Endothelial cell of umbilical vein (primary cell): ENCODE measurements around the gene RGS2. TPM values are rescaled to one million over a fixed set of nuclear protein-coding genes. Genes with fewer than 3 reads are reported as not detected.

ENCODE experiments used
- BruUV-seq: library from RNA; stranded (reverse); fragments of 400-500 nt; replicated peaks from 2 replicates; lab custom pipeline; 2021; lab: Mats Ljungman, UMichigan
- CTCF ChIA-PET: fragments of 300-600, 350-600 bp; sonication (Branson Sonifier 250); formaldehyde crosslinking; loops from one replicate; lab custom pipeline; 2021; ENCODE audit warnings: antibody characterized with exemption, inconsistent platforms; lab: Charles Lee
- POLR2A ChIA-PET: fragments of 300-600, 350-600 bp; sonication (Branson Sonifier 250); formaldehyde crosslinking; loops from one replicate; lab custom pipeline; 2021; ENCODE audit warnings: antibody characterized with exemption, inconsistent platforms; lab: Charles Lee
- DNase-seq: peaks from one replicate; pipeline ENCODE4 v3.0.0-alpha.2; 2011; ENCODE audit warnings: low read depth, low spot score
- FAIRE-seq: peaks from 2 replicates; lab custom pipeline; 2011; peaks lifted over from hg19 to GRCh38; lab: Jason Lieb, UNC
- H2AFZ ChIP-seq: 2 replicates; pipeline ENCODE4 v1.6.0; 2012; ENCODE audit warnings: low read depth, low read length, control low read depth, inconsistent platforms
- H3K27ac ChIP-seq: 2 replicates; pipeline ENCODE4 v1.5.1; 2011; ENCODE audit warnings: low read depth, mild to moderate bottlenecking, control low read depth, low read length, moderate library complexity; ENCODE audit not compliant: insufficient read depth
- H3K27me3 ChIP-seq, 2 experiments: 2 replicates each; pipeline versions ENCODE4 v1.6.0 to v1.6.1; 2011; ENCODE audit warnings: low read length in 2 of 2, mixed read lengths in 1 of 2; ENCODE audit not compliant: control insufficient read depth in 2 of 2, insufficient read depth in 2 of 2
- H3K36me3 ChIP-seq, 2 experiments: 2 replicates in 1 of 2; 3 replicates in 1 of 2; pipeline ENCODE4 v1.5.1; 2011; ENCODE audit warnings: low read length in 2 of 2, mild to moderate bottlenecking in 1 of 2, moderate library complexity in 1 of 2; ENCODE audit not compliant: control insufficient read depth in 2 of 2, insufficient read depth in 2 of 2; ENCODE audit errors: extremely low read depth in 1 of 2
- H3K4me1 ChIP-seq: 3 replicates; pipeline ENCODE4 v1.5.1; 2011; ENCODE audit warnings: mild to moderate bottlenecking, low read length; ENCODE audit not compliant: control insufficient read depth, insufficient read depth; ENCODE audit errors: extremely low read depth
- H3K4me2 ChIP-seq: 2 replicates; pipeline ENCODE4 v1.6.1; 2011; ENCODE audit warnings: low read length, control low read depth, mixed read lengths; ENCODE audit not compliant: insufficient read depth
- H3K4me3 ChIP-seq, 3 experiments: fragments of 200-600 bp in 1 of 3; sonication (generic), shearing (Covaris generic) in 1 of 3; replicated peaks in 1 of 3; 2 replicates each; pipeline ENCODE4 v1.5.1; 2011 to 2016; ENCODE audit warnings: control low read depth in 3 of 3, low read length in 3 of 3, mild to moderate bottlenecking in 2 of 3, inconsistent platforms in 1 of 3, low read depth in 1 of 3, moderate library complexity in 1 of 3; ENCODE audit not compliant: insufficient read depth in 1 of 3
- H3K79me2 ChIP-seq: 2 replicates; pipeline ENCODE4 v1.6.0; 2012; ENCODE audit warnings: low read length, inconsistent platforms; ENCODE audit not compliant: control insufficient read depth, insufficient read depth
- H3K9ac ChIP-seq: replicated peaks from 2 replicates; pipeline ENCODE3; 2011; ENCODE audit warnings: low read length, control low read depth; ENCODE audit not compliant: insufficient read depth; ENCODE audit errors: extremely low read depth
- H3K9me1 ChIP-seq: replicated peaks from 3 replicates; pipeline ENCODE4 v1.6.0; 2011; ENCODE audit warnings: mild to moderate bottlenecking, low read length; ENCODE audit not compliant: control insufficient read depth, insufficient read depth; ENCODE audit errors: extremely low read depth
- H3K9me3 ChIP-seq: replicated peaks from 2 replicates; pipeline ENCODE4 v1.5.1; 2012; ENCODE audit warnings: low read length, inconsistent platforms; ENCODE audit not compliant: control insufficient read depth, insufficient read depth
- H4K20me1 ChIP-seq: replicated peaks from 2 replicates; pipeline ENCODE3; 2011; ENCODE audit warnings: mild to moderate bottlenecking, low read length; ENCODE audit not compliant: control insufficient read depth, insufficient read depth; ENCODE audit errors: extremely low read depth
- CTCF ChIP-seq, 2 donors: IDR thresholded peaks; 1 replicate in 1 of 2; 2 replicates in 1 of 2; pipeline ENCODE4 v1.5.1; 2011; ENCODE audit warnings: low read length in 2 of 2, mild to moderate bottlenecking in 2 of 2, moderate library complexity in 2 of 2, control low read depth in 1 of 2, inconsistent platforms in 1 of 2, low read depth in 1 of 2; ENCODE audit not compliant: insufficient read depth in 1 of 2; ENCODE audit errors: extremely low read depth in 1 of 2
- EZH2 ChIP-seq: IDR thresholded peaks from 2 replicates; pipeline ENCODE4 v1.6.1; 2012; ENCODE audit warnings: borderline replicate concordance, low read depth, mild to moderate bottlenecking, moderate library complexity, low read length, inconsistent platforms; ENCODE audit not compliant: severe bottlenecking
- FOS ChIP-seq: IDR thresholded peaks from 2 replicates; pipeline ENCODE4 v1.6.1; 2011; ENCODE audit warnings: mild to moderate bottlenecking, low read length, moderate library complexity, borderline replicate concordance; ENCODE audit not compliant: insufficient read depth
- GATA2 ChIP-seq: IDR thresholded peaks from 2 replicates; pipeline ENCODE4 v1.7.0; 2011; ENCODE audit warnings: low read depth, mild to moderate bottlenecking, moderate library complexity, mixed read lengths, low read length; ENCODE audit not compliant: insufficient read length, insufficient read depth
- JUN ChIP-seq: IDR thresholded peaks from 2 replicates; pipeline ENCODE4 v1.6.1; 2011; ENCODE audit warnings: borderline replicate concordance, low read depth; ENCODE audit not compliant: insufficient read length, insufficient read depth
- MAX ChIP-seq: IDR thresholded peaks from 2 replicates; pipeline ENCODE4 v1.6.1; 2011; ENCODE audit not compliant: insufficient read depth, insufficient read length
- MYC ChIP-seq: IDR thresholded peaks from one replicate; pipeline ENCODE4 v1.6.1; 2011; ENCODE audit warnings: mild to moderate bottlenecking, low read depth, low read length
- POLR2A ChIP-seq: IDR thresholded peaks from 2 replicates; pipeline ENCODE4 v1.6.1; 2012; ENCODE audit warnings: low read depth, mild to moderate bottlenecking, control low read depth, low read length
- POLR2AphosphoS5 ChIP-seq: IDR thresholded peaks from 2 replicates; pipeline ENCODE4 v1.6.1; 2012; ENCODE audit warnings: low read depth, mild to moderate bottlenecking, control low read depth, low read length, moderate library complexity; ENCODE audit not compliant: insufficient read depth
- dilution Hi-C: fragments of 300-500 bp; cut with MboI; formaldehyde crosslinking; loops from one replicate; pipeline ENCODE4 v1.15.0; 2019; ENCODE audit warnings: low sequenced_read_pairs; ENCODE audit not compliant: extremely low pct_ligation_motif_present
- intact Hi-C: fragments of 100-400 bp; cut with micrococcal nuclease; formaldehyde crosslinking; loops from one replicate; pipeline ENCODE4 v1.10.0; 2022
- polyA plus RNA-seq, 4 experiments: library from polyadenylated mRNA; depleted of rRNA in 3 of 4; stranded (reverse) in 3 of 4; unstranded in 1 of 4; fragments of >200 nt; gene quantifications; 2 replicates each; pipeline versions ENCODE4 v1.2.1 to v1.2.3, GENCODE V29; 2011 to 2012; ENCODE audit warnings: missing spikeins in 1 of 4
- total RNA-seq: library from RNA; stranded (reverse); gene quantifications from 2 replicates; pipeline ENCODE4 v1.2.3, GENCODE V29; 2021

The RGS2 gene
- total and polyA plus RNA-seq, 2 donors (not counting 3 experiments of a cell fraction or from before 2014, with no cell fraction given) = 6.1 to 9.1 TPM

GRCh38 chr1:192814805-192815204 is 6.0 kb downstream of the RGS2 start:
- Histone ChIP-seq H3K27me3 (no peaks in the 10 kb centered on the region), H3K9me3 (no peaks in the 10 kb centered on the region), H3K4me3 (no peak overlapping the region), H3K9ac (no peak overlapping the region), H3K9me1 (no peaks in the 10 kb centered on the region), H3K79me2 (peaks cover 7% of the 10 kb centered on the region), H3K27ac (no peak overlapping the region), H2AFZ (no peak overlapping the region), H3K4me1 (peaks cover 13% of the 10 kb centered on the region), H4K20me1 (no peaks in the 10 kb centered on the region), H3K4me2 (no peak overlapping the region), H3K36me3 (peaks cover 0 to 2% of the 10 kb centered on the region in 2 experiments)
- no peak for FAIRE-seq
- dilution Hi-C loops (loop anchor here (25.0 kb wide), 2 partner anchors 197 to 328 kb away; no protein-coding TSS in a partner anchor), intact Hi-C loops (no loop called here)
- TF ChIP-seq CTCF (IDR thresholded peaks at IDR 0.05; ENCODE audit: extremely low read depth in 1 of 2, insufficient read depth in 1 of 2, low read depth in 1 of 2, low read length in 2 of 2) (no peak), GATA2 (no peak), FOS (no peak), EZH2 (no peak), POLR2AphosphoS5 (no peak), MAX (no peak), JUN (no peak), MYC (no peak), POLR2A (no peak)
- no peak for DNase-seq
- ChIA-PET CTCF (interaction anchor here (0.7 to 3.7 kb wide), 4 partner anchors 8 to 205 kb away, joined by 3 to 16 read pairs (median 3); no protein-coding TSS in a partner anchor), POLR2A (no interaction called here)
- BruUV-seq = no TSS peak
